Parathyroid adenoma (tissue), 2 donors: ENCODE measurements around the gene DNAJA1.

Experiments
- H2AFZ ChIP-seq: fragments of 300-600 bp; sonication (generic); one replicate; pipeline ENCODE4 v1.7.0; 2017; ENCODE audit warnings: antibody characterized with exemption, mild to moderate bottlenecking
- H3K27ac ChIP-seq: fragments of 300-600 bp; sonication (generic); one replicate; pipeline ENCODE4 v1.7.0; 2017
- H3K27me3 ChIP-seq: fragments of 300-600 bp; sonication (generic); one replicate; pipeline ENCODE4 v1.7.0; 2017; ENCODE audit warnings: low read length; ENCODE audit not compliant: control insufficient read depth, insufficient read depth
- H3K36me3 ChIP-seq: fragments of 300-600 bp; sonication (generic); one replicate; pipeline ENCODE4 v1.7.0; 2017; ENCODE audit warnings: low read length; ENCODE audit not compliant: control insufficient read depth, insufficient read depth
- H3K4me1 ChIP-seq: fragments of 300-600 bp; sonication (generic); one replicate; pipeline ENCODE4 v1.7.0; 2017; ENCODE audit warnings: control low read depth
- H3K4me2 ChIP-seq: fragments of 300-600 bp; sonication (generic); one replicate; pipeline ENCODE4 v1.7.0; 2017; ENCODE audit warnings: low read length
- H3K4me3 ChIP-seq: fragments of 300-600 bp; sonication (generic); one replicate; pipeline ENCODE4 v1.7.0; 2017; ENCODE audit warnings: low read depth, low read length
- H3K79me2 ChIP-seq: fragments of 300-600 bp; sonication (generic); one replicate; pipeline ENCODE4 v1.7.0; 2017; ENCODE audit warnings: control low read depth
- H3K9ac ChIP-seq: fragments of 300-600 bp; sonication (generic); one replicate; pipeline ENCODE4 v1.7.0; 2017; ENCODE audit warnings: mild to moderate bottlenecking
- H3K9me3 ChIP-seq: fragments of 300-600 bp; sonication (generic); one replicate; pipeline ENCODE4 v1.7.0; 2017; ENCODE audit warnings: low read length; ENCODE audit not compliant: control insufficient read depth
- CTCF ChIP-seq: fragments of 300-600 bp; sonication (generic); IDR thresholded peaks from one replicate; pipeline ENCODE4 v1.7.0; 2017; ENCODE audit warnings: antibody characterized with exemption, mild to moderate bottlenecking
- donor health status: primary hyperparathyroidism.

Gene DNAJA1

GRCh38 chr9:33024966-33025571 lies at the start of gene DNAJA1:
Gene DNAJA1, plus strand, starts transcription at chr9:33025273. Its CDS starts 1,212 bp downstream, at chr9:33026485.
- Histone ChIP-seq H3K9me3 (no peaks in the 10 kb centered on the region), H2AFZ (peak within 1 kb of the TSS; percentile 79), H3K4me2 (peak within 1 kb of the TSS; percentile 89), H3K9ac (peak within 1 kb of the TSS; percentile 91), H3K27ac (peak within 1 kb of the TSS; percentile 96), H3K4me1 (peaks cover 9% of the 10 kb centered on the region), H3K4me3 (peak within 1 kb of the TSS; percentile 75), H3K36me3 (no peaks in the 10 kb centered on the region), H3K79me2 (peaks cover 21% of the 10 kb centered on the region), H3K27me3 (no peaks in the 10 kb centered on the region)
- TF ChIP-seq CTCF = no peak

DNA sequence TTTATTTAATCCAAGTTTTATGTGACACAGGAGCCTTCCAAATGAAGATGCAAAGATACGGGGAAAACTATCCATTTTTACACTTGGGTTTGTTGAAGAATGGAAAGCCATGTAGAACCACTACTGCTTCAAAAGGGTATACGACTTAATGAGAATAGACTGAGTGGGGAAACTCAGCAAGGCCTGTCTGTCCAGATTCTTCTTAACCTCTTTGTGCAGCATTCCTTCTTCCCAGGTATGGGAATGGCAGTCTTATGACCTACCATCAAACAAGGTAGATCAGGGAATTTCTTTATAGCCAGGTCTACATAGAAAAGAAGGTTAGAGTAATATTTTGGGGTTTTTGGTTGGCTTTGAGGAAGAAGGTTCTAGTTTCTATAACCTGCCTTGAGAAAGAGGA lies 47.0 kb upstream of the DNAJA1 start:
- H3K4me1 ChIP-seq = no peaks in the 10 kb centered on the region
- H3K27ac ChIP-seq = no peak overlapping the region
- no peak overlapping the region for H3K4me3 ChIP-seq
- no peak overlapping the region for H3K9ac ChIP-seq
- H2AFZ ChIP-seq = no peak overlapping the region
- H3K27me3 ChIP-seq = no peaks in the 10 kb centered on the region
- H3K4me2 ChIP-seq = no peak overlapping the region
- no peaks in the 10 kb centered on the region for H3K79me2 ChIP-seq
- no peaks in the 10 kb centered on the region for H3K9me3 ChIP-seq
- H3K36me3 ChIP-seq = no peaks in the 10 kb centered on the region
- TF ChIP-seq CTCF = no peak

GRCh38 chr9:32986971-32987370 lies 38.1 kb upstream of the DNAJA1 start:
- Histone ChIP-seq H2AFZ (no peak overlapping the region), H3K9me3 (no peaks in the 10 kb centered on the region), H3K9ac (no peak overlapping the region), H3K36me3 (no peaks in the 10 kb centered on the region), H3K4me1 (no peaks in the 10 kb centered on the region), H3K4me2 (no peak overlapping the region), H3K4me3 (no peak overlapping the region), H3K27me3 (no peaks in the 10 kb centered on the region), H3K27ac (no peak overlapping the region), H3K79me2 (peaks cover 2% of the 10 kb centered on the region)
- TF ChIP-seq CTCF = no peak

- Histone ChIP-seq H3K27me3 (no peaks in the 10 kb centered on the region), H3K4me3 (no peak overlapping the region), H3K27ac (no peak overlapping the region), H3K9me3 (no peaks in the 10 kb centered on the region), H3K4me1 (no peaks in the 10 kb centered on the region), H2AFZ (no peak overlapping the region), H3K4me2 (no peak overlapping the region), H3K79me2 (peaks cover 2% of the 10 kb centered on the region), H3K36me3 (no peaks in the 10 kb centered on the region), H3K9ac (no peak overlapping the region)
- TF ChIP-seq CTCF = no peak
Observed at GRCh38 chr9:32989660-32990059, 35.4 kb upstream of the DNAJA1 start.
